Measurements from ENCODE around the gene CMC1. TPM values are rescaled to one million over a fixed set of nuclear protein-coding genes. Genes with fewer than 3 reads are reported as not detected.

Gene CMC1
- total and polyA plus RNA-seq, 9 of the 15 experiments (the other 6 are each of a cell fraction or from before 2014, with no cell fraction given), result 15.9 to 74.6 (median 48.9) TPM

- TF ChIP-seq RBM22 (IDR thresholded peaks at IDR 0.05; ENCODE audit: low read depth, low read length, poor library complexity, severe bottlenecking), result no peak
- TF ChIP-seq GTF2B (IDR thresholded peaks at IDR 0.05; ENCODE audit: extremely low read depth, insufficient read length), result no peak
- no peak for TF ChIP-seq ZFPM2 (CRISPR knock-in tag; IDR thresholded peaks at IDR 0.05)
- 0 out of 2 replicates have a peak, but pooled peaks have one; percentile 6 for TF ChIP-seq NFE2 (IDR thresholded peaks at IDR 0.05; ENCODE audit: low read depth)
- no peak for TF ChIP-seq POLR2G (IDR thresholded peaks at IDR 0.05; ENCODE audit: low read depth, low read length)
- no peak for TF ChIP-seq ZNF436 (CRISPR knock-in tag; IDR thresholded peaks at IDR 0.05)
- no peak for TF ChIP-seq HNRNPK (IDR thresholded peaks at IDR 0.05; ENCODE audit: low read depth, low read length, poor library complexity, severe bottlenecking)
- TF ChIP-seq ZSCAN32 (CRISPR knock-in tag; IDR thresholded peaks at IDR 0.05), result no peak
- no peak for TF ChIP-seq ZNF785 (CRISPR knock-in tag; IDR thresholded peaks at IDR 0.05)
- 0 out of 6 replicates have a peak, but pooled peaks of 1 of the 3 experiments have one; percentile 32 for TF ChIP-seq CTCF (IDR thresholded peaks at IDR 0.05 in 2 of 3, conservative IDR thresholded peaks at IDR 0.05 in 1 of 3; ENCODE audit: insufficient read depth in 2 of 3, low read depth in 1 of 3, low read length in 3 of 3)
- 0 out of 4 replicates have a peak, but pooled peaks of 1 of the 2 experiments have one; percentile 14 for TF ChIP-seq MLLT1 (IDR thresholded peaks at IDR 0.05)
- no peak for TF ChIP-seq MXD1 (CRISPR knock-in tag; IDR thresholded peaks at IDR 0.05; ENCODE audit: borderline replicate concordance, poor library complexity, severe bottlenecking)
- no peak for TF ChIP-seq RBM25 (IDR thresholded peaks at IDR 0.05; ENCODE audit: low read depth, low read length, severe bottlenecking)
- no peak for TF ChIP-seq POU5F1 (IDR thresholded peaks at IDR 0.05; ENCODE audit: borderline replicate concordance, low read depth, low read length, partially characterized antibody)
- no peak for TF ChIP-seq RNF219 (CRISPR knock-in tag; IDR thresholded peaks at IDR 0.05)
- TF ChIP-seq ZNF12 (CRISPR knock-in tag; IDR thresholded peaks at IDR 0.05), result no peak
- TF ChIP-seq ESRRA (IDR thresholded peaks at IDR 0.05; ENCODE audit: borderline replicate concordance, low read depth), result no peak
- no peak for TF ChIP-seq ZNF217 (CRISPR knock-in tag; IDR thresholded peaks at IDR 0.05)
These were observed 106.8 kb downstream of the CMC1 start (continued) for GRCh38 chr3:28348265-28348628.
